AG04449 (cell line): ENCODE data around the gene THADA.

Source experiments
- CTCF ChIA-PET: fragments of 350-600 bp; formaldehyde crosslinking; extraction: SDS; loops from one replicate; lab custom pipeline; 2021; ENCODE audit warnings: antibody characterized with exemption; lab: Yijun Ruan, JAX
- POLR2A ChIA-PET: fragments of 400-600, 350-600 bp; formaldehyde crosslinking; extraction: SDS; loops from one replicate; lab custom pipeline; 2020; ENCODE audit warnings: antibody characterized with exemption, inconsistent platforms; lab: Yijun Ruan, JAX
- DNase-seq: peaks from one replicate; pipeline ENCODE4 v3.0.0-alpha.2; 2010; ENCODE audit warnings: low read depth, low spot score
- H3K4me3 ChIP-seq: 2 replicates; pipeline ENCODE4 v1.5.1; 2011; ENCODE audit warnings: low read depth, mild to moderate bottlenecking, control low read depth, low read length
- CTCF ChIP-seq: IDR thresholded peaks from one replicate; pipeline ENCODE4 v1.5.1; 2011; ENCODE audit warnings: mild to moderate bottlenecking, moderate library complexity, low read length, control low read depth, inconsistent platforms; ENCODE audit not compliant: insufficient read depth; ENCODE audit errors: missing control alignments

THADA gene

DNA sequence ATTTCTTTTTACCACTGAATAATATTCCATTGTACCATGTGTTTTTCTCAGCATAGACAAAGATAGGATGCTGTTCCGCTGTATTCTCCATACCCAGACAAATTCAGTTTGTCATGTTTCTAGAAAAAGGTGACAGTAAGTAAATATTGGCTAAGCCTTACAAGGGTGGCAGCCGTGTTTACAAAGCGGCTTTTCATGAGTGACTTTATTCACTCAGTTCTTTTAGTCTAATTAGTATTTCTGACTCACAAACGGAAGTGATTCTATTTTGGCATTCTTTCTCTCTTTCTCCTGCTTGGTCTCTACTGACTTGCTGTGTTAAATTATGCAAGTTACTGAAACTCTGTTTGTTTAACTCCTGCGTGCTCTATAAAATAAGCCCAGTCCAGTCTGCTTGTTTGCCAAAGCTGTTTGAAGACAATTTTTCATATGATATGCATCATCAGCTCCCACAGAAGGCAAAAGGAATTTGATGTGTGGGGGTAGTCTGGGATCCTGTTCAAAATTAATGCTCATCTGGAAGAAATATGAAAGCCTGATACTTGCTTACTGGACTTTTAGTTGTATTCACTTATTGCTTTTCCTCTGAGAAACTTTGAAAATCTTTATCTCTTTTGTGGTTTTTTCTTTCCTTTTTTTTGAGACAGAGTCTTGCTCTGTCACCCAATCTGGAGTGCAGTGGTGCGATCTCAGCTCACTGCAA, 38.9 kb upstream of the THADA start:
- no peak for TF ChIP-seq CTCF
- POLR2A ChIA-PET: no interaction called here
- DNase-seq: peak; percentile 90
- CTCF ChIA-PET: interaction anchor here (1.3 kb wide), 1 partner anchor 25 kb away, joined by 4 read pairs; no protein-coding TSS in a partner anchor
- H3K4me3 ChIP-seq: no peak overlapping the region

DNA sequence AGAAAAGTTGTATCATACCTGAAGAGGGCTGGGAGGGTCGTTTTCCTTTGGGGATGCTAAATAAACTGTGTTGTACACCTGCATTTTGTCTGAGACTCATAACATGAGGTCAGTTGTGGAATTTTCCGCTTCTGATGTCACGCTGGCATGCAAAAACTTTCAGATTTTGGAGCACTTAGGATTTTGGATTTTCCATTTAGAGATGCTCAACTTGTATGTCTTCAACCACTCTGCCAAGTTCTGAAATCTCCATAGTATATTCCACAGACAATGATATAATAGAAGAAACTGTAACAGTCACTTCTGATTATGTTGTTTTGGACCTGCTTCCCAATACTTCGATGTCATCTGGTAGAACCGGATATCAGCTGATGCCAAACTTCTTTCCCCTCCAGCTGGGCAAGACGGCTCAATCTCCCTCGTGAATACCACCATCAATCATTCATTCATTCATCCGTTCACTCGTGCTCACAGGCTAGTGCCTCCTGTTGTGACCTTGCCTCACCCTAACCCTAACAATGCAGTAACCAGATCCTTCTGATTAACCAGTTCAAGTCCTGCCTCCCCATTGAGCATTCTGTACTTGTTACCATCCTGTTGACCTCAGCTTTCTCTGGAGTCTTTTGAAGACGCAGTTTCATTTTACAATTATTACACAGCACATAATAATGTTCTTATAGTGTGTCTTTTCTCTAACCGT, 35.9 kb upstream of the THADA start:
- POLR2A ChIA-PET: no interaction called here
- no peak overlapping the region for H3K4me3 ChIP-seq
- TF ChIP-seq CTCF: no peak
- DNase-seq: no peak
- CTCF ChIA-PET: interaction anchor here (1.3 to 2.1 kb wide), 2 partner anchors 20 to 27 kb away, joined by 3 to 5 read pairs; no protein-coding TSS in a partner anchor

- ChIA-PET POLR2A (no interaction called here), CTCF (interaction anchor here (1.0 to 3.1 kb wide), 3 partner anchors 11 to 795 kb away, joined by 3 to 22 read pairs (median 4); no protein-coding TSS in a partner anchor)
- no peak for TF ChIP-seq CTCF
- no peak overlapping the region for H3K4me3 ChIP-seq
- DNase-seq: no peak
These were observed 27.2 kb upstream of the THADA start for GRCh38 chr2:43622931-43623451.

GRCh38 chr2:43619511-43619910, 23.7 kb upstream of the THADA start:
- H3K4me3 ChIP-seq: no peak overlapping the region
- ChIA-PET CTCF (interaction anchor here (0.9 to 1.1 kb wide), 2 partner anchors 11 to 255 kb away, joined by 3 to 5 read pairs; no protein-coding TSS in a partner anchor), POLR2A (no interaction called here)
- DNase-seq: no peak
- TF ChIP-seq CTCF: no peak

DNA sequence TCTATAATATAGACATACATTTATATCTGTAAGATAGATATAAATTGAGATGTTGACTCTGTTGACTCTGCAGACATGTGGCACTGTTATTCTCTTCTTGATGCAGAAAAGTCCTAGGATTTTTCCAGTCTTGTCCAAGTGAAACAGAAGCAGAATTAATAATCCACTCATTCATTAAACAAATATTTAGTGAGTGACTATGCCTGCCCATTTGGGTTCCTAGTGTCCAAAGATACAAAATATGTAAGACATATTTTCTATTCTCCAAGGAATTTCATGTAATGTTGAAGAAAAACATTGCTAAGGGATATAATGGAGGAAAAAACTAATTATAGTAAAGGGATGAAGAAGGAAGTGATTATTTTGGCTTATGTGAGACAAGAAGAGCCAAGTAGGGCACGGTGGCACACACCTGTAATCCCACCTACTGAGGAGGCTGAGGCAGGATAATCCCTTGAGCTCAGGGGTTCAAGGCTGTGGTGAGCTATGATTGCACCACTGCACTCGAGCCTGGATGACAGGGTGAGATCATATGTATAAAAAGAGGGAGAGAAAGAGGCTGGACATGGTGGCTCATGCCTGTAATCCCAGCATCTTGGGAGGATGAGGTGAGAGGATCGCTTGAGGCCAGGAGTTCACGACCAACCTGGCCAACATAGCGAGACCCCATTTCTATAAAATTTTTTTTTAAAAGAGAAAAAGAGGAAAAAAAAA, 21.3 kb upstream of the THADA start:
- no peak overlapping the region for H3K4me3 ChIP-seq
- no peak for DNase-seq
- no peak for TF ChIP-seq CTCF
- POLR2A ChIA-PET: no interaction called here
- CTCF ChIA-PET: interaction anchor here (0.9 to 1.4 kb wide), 2 partner anchors 12 to 129 kb away, joined by 3 to 5 read pairs; no protein-coding TSS in a partner anchor
